22Rv1 (cell line): ENCODE measurements around the gene RRP1B.

Experiments
- CTCF ChIP-seq: fragments of 450-650 bp; IDR thresholded peaks from 2 replicates; pipeline ENCODE4 v1.5.1; 2017; ENCODE audit warnings: mild to moderate bottlenecking
- ZFX ChIP-seq: fragments of 450-650 bp; IDR thresholded peaks from 2 replicates; pipeline ENCODE4 v1.6.1; 2017; ENCODE audit warnings: antibody characterized with exemption, borderline replicate concordance

DNA sequence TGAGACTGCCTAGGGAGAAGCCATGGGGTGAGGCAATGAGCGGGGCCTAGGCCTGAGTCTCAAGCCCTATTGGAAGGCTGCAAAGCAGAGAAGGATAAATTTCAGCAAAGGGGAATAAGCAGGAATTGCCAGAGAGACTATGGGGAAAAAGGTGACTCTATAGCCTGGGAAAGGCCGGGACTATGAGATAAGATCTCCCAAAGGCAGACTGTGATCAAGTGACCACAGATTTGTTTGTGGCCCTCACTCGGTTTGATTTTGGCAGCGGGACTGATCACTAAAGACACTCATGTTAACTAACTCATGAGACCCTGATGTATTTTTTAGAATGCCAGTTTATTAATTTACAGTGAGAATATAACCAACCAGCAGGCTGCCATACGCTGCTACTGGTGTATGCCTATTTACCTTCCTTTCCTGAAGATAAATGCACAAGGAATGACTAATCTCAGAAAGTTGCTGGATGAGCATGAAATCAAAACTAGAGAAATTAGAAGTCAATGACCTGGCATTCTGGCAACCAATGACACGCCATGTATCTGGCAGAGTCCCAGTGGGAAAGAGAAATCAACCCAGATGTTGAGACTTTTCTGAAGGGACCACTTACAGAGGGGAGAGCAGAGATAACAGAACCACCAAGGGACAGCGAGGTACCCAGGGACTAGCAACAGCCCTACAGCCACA, 4.4 kb upstream of the RRP1B start:
- TF ChIP-seq CTCF: no peak
- no peak for TF ChIP-seq ZFX
